ENCODE results near the gene PROSER3.

Gene PROSER3

DNA sequence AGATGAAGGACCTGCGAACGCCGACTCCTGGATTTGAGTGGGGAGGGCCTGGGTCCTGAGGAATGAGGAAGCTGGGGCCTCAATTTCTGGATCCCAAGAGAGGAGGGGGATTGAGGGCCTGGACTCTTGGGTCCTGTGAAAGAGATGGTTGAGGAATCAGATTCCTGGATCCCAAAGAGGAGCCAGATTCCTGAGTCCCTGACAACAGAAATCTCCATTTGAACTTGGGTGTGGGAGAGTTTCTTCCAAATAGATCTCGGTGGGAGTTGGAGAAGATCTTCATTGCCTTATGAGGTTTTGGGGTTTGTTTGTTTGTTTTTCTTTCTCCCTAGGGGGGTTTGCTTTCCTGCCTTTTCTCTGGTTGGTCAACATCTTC, 11.9 kb upstream of the PROSER3 start:
- no peak for DNase-seq (ENCODE audit: insufficient read length, low spot score)
- FAIRE-seq: no peak
- TF ChIP-seq, protein P1, sequence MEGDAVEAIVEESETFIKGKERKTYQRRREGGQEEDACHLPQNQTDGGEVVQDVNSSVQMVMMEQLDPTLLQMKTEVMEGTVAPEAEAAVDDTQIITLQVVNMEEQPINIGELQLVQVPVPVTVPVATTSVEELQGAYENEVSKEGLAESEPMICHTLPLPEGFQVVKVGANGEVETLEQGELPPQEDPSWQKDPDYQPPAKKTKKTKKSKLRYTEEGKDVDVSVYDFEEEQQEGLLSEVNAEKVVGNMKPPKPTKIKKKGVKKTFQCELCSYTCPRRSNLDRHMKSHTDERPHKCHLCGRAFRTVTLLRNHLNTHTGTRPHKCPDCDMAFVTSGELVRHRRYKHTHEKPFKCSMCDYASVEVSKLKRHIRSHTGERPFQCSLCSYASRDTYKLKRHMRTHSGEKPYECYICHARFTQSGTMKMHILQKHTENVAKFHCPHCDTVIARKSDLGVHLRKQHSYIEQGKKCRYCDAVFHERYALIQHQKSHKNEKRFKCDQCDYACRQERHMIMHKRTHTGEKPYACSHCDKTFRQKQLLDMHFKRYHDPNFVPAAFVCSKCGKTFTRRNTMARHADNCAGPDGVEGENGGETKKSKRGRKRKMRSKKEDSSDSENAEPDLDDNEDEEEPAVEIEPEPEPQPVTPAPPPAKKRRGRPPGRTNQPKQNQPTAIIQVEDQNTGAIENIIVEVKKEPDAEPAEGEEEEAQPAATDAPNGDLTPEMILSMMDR (IDR thresholded peaks at IDR 0.05; ENCODE audit: insufficient read depth, missing control alignments): no peak

GRCh38 chr19:35746531-35746930, 11.4 kb upstream of the PROSER3 start:
- TF ChIP-seq, protein P1 (IDR thresholded peaks at IDR 0.05; ENCODE audit: insufficient read depth, missing control alignments): no peak
- DNase-seq (ENCODE audit: insufficient read length, low spot score) (no peak), FAIRE-seq (no peak)

GRCh38 chr19:35748106-35749020, 9.6 kb upstream of the PROSER3 start, which contains the start of gene LIN37:
LIN37 (plus strand) TSS chr19:35748576; CDS start chr19:35748725, 149 bp downstream.
- TF ChIP-seq, protein P1 (IDR thresholded peaks at IDR 0.05; ENCODE audit: insufficient read depth, missing control alignments): no peak
- DNase-seq (ENCODE audit: insufficient read length, low spot score) (no peak), FAIRE-seq (peak; percentile 21)

DNA sequence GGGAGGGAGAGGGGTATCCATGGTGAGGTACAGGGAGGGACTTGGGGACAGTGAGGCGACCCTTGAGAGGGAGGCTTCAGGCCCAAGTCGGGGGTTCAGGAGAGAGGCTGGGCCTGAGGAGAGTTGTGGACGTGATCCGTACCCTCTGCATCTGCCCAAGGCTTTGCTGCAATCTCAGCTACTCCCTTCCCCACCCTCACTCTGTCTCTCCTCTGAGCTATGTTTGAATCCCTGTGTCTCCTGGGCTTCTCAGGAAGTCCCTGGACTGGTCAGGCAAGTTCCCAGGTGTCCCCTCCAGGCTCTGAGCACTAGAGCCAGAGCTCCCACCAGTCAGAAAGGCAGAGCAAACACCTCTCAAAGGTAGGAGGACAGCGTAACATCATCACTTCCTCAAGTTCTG, 7.8 kb upstream of the PROSER3 start:
- TF ChIP-seq, protein P1 (IDR thresholded peaks at IDR 0.05; ENCODE audit: insufficient read depth, missing control alignments): no peak
- DNase-seq (ENCODE audit: insufficient read length, low spot score) (no peak), FAIRE-seq (no peak)

DNA sequence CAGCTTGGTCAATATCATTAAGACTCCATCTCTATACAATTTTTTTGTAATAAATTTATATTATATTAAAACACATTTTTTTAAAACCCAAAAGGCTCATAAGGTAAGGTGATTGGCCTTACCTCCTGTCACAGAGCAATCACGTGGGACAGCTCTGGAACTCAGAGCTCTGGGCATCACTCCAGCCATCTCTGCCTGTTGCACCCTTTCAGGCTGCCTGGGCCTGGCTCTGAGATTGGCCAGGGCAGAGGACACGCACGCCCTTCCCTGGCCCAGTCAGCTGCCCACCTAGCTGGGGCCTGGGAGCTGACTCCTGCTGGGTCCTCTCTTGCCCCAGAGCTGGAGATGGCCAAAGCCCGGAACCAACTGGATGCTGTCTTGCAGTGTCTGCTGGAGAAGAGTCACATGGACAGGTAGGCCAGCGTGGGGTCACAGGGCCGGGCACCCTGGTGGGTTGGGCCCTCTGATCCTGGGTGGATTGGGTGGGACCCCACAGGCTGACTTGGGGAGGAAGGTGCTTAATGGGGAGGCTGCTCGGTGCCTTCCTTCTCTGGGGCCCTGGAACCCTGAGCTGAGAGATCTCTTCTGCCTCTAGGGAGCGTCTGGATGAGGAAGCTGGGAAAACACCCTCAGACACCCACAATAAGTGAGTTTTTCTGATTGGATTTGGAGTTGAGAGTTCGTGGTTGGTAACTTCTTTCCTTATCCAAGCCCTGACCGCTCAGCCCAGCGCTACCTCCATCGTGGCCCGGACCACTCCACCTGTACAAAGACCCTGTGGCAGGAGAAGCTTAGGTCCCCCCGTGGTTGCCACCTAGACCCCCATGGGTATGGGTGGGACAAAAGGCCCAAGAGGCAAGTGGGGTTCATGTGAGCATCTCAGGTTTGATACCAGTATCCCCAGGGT, 5.9 kb upstream of the PROSER3 start:
- FAIRE-seq (no peak), DNase-seq (ENCODE audit: insufficient read length, low spot score) (no peak)
- TF ChIP-seq, protein P1 (IDR thresholded peaks at IDR 0.05; ENCODE audit: insufficient read depth, missing control alignments): no peak

- DNase-seq (ENCODE audit: insufficient read length, low spot score) (no peak), FAIRE-seq (no peak)
- TF ChIP-seq, protein P1 (IDR thresholded peaks at IDR 0.05; ENCODE audit: insufficient read depth, missing control alignments): no peak
Observed at GRCh38 chr19:35752746-35753350, 5.1 kb upstream of the PROSER3 start.

Data from D721Med (cell line).